RWPE1 (cell line): ENCODE data around the gene SYT4.

ENCODE experiments used
- CTCF ChIA-PET: fragments of 350-600 bp; sonication (Branson Sonifier 250); formaldehyde crosslinking; extraction: SDS; loops from one replicate; lab custom pipeline; 2021; lab: Yijun Ruan, JAX
- POLR2A ChIA-PET: fragments of 400-600 bp; formaldehyde crosslinking; extraction: SDS; loops from one replicate; lab custom pipeline; 2020; ENCODE audit warnings: antibody characterized with exemption; ENCODE audit not compliant: low non-redundant PET; lab: Yijun Ruan, JAX
- DNase-seq: peaks from one replicate; pipeline ENCODE4 v3.0.0; 2012; ENCODE audit warnings: low spot score
- H3K27ac ChIP-seq: fragments of 450-650 bp; 2 replicates; pipeline ENCODE4 v1.5.1; 2017
- TF ChIP-seq, protein P1 (sequence below): fragments of 450-650 bp; conservative IDR thresholded peaks from 2 replicates; pipeline ENCODE4 v1.5.1; 2017; ENCODE audit warnings: low read depth, mild to moderate bottlenecking

Gene SYT4

GRCh38 chr18:43283299-43283698, 6.0 kb upstream of the SYT4 start:
- ChIA-PET POLR2A (no interaction called here), CTCF (no interaction called here)
- no peak overlapping the region for H3K27ac ChIP-seq
- no peak for DNase-seq
- TF ChIP-seq, protein P1, sequence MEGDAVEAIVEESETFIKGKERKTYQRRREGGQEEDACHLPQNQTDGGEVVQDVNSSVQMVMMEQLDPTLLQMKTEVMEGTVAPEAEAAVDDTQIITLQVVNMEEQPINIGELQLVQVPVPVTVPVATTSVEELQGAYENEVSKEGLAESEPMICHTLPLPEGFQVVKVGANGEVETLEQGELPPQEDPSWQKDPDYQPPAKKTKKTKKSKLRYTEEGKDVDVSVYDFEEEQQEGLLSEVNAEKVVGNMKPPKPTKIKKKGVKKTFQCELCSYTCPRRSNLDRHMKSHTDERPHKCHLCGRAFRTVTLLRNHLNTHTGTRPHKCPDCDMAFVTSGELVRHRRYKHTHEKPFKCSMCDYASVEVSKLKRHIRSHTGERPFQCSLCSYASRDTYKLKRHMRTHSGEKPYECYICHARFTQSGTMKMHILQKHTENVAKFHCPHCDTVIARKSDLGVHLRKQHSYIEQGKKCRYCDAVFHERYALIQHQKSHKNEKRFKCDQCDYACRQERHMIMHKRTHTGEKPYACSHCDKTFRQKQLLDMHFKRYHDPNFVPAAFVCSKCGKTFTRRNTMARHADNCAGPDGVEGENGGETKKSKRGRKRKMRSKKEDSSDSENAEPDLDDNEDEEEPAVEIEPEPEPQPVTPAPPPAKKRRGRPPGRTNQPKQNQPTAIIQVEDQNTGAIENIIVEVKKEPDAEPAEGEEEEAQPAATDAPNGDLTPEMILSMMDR, result no peak

- POLR2A ChIA-PET, result no interaction called here
- TF ChIP-seq, protein P1, result no peak
- CTCF ChIA-PET, result no interaction called here
- peak; percentile 2 for DNase-seq
- no peak overlapping the region for H3K27ac ChIP-seq
These were observed 1.9 kb upstream of the SYT4 start for GRCh38 chr18:43279015-43279744.

- DNase-seq, result no peak
- no peak overlapping the region for H3K27ac ChIP-seq
- ChIA-PET POLR2A (no interaction called here), CTCF (no interaction called here)
- TF ChIP-seq, protein P1, result no peak
These were observed 1.1 kb upstream of the SYT4 start for GRCh38 chr18:43278355-43278754.

- no peak overlapping the region for H3K27ac ChIP-seq
- TF ChIP-seq, protein P1, result no peak
- no peak for DNase-seq
- ChIA-PET POLR2A (no interaction called here), CTCF (no interaction called here)
These were observed 799 bp downstream of the SYT4 start for GRCh38 chr18:43276491-43276890.

DNA sequence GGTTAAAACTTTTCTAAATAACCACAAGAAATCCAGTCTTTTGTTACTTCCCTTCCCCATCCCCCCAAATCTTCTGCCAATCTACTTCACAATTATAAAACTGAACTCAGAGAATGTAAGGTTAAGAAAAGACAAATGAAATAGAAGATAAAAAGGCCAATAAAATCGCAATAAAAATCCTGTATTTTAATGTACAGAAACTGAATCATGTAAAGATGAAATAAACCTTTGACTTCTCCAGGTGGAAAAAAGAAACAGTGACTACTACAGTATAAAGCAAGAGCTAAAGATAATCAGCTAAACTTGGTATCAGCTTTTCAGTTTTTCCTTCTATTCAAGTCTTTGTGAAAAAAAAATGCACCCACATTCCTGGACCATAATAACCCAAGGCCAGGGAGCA, 1.7 kb downstream of the SYT4 start:
- TF ChIP-seq, protein P1, result no peak
- ChIA-PET POLR2A (no interaction called here), CTCF (no interaction called here)
- H3K27ac ChIP-seq, result no peak overlapping the region
- DNase-seq, result no peak

DNA sequence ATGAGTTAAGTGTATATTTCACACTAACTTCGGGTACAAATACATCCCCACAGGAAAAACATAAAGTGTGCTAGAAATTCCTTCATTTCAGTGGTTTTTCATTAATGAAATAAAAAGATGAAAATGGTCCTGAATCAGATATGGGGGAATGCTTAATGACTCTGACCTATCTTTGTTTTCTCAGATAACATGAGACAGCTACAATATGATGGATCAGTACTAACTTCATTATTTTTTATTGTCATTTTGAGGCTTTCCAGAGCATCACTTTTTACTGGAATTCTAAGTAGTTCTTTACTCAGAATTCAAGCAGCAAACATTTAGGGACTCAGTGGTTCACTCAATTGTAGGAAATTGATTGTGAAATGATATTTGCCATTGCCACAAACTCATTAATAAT, 2.8 kb downstream of the SYT4 start:
- CTCF ChIA-PET, result interaction anchor here (1.2 kb wide), 1 partner anchor 1160 kb away, joined by 3 read pairs; no protein-coding TSS in a partner anchor
- POLR2A ChIA-PET, result no interaction called here
- DNase-seq, result no peak
- TF ChIP-seq, protein P1, result no peak
- H3K27ac ChIP-seq, result no peak overlapping the region
